GM12878 (cell line): ENCODE data around the gene RNF166. TPM values are rescaled to one million over a fixed set of nuclear protein-coding genes. Genes with fewer than 3 reads are reported as not detected.

Experiments used
- BCLAF1 ChIP-seq: fragments of 450-650 bp; IDR thresholded peaks from 2 replicates; pipeline ENCODE4 v1.6.1; 2017; ENCODE audit warnings: antibody characterized with exemption, mild to moderate bottlenecking, moderate library complexity
- CBX5 ChIP-seq: sonication (generic); IDR thresholded peaks from 2 replicates; pipeline ENCODE4 v1.6.1; 2016; ENCODE audit warnings: low read depth, moderate library complexity, mild to moderate bottlenecking, inconsistent platforms
- CEBPZ ChIP-seq: fragments of 150-350 bp; IDR thresholded peaks from 2 replicates; pipeline ENCODE4 v1.6.1; 2016; ENCODE audit warnings: low read depth, low read length
- CREB1 ChIP-seq: IDR thresholded peaks from 2 replicates; pipeline ENCODE4 v1.6.1; 2012; ENCODE audit warnings: low read depth, mild to moderate bottlenecking, inconsistent platforms
- CTCF ChIP-seq, 3 experiments: IDR thresholded peaks in 2 of 3; conservative IDR thresholded peaks in 1 of 3; 2 replicates each; pipeline ENCODE4 v1.5.1; 2011; ENCODE audit warnings: low read depth in 3 of 3, low read length in 3 of 3, mild to moderate bottlenecking in 3 of 3, control low read depth in 2 of 3, moderate library complexity in 2 of 3, inconsistent platforms in 1 of 3, mixed read lengths in 1 of 3; ENCODE audit not compliant: control insufficient read depth in 2 of 3, insufficient read depth in 1 of 3; ENCODE audit errors: extremely low read depth in 1 of 3
- E2F8 ChIP-seq: fragments of 450-650 bp; IDR thresholded peaks from 2 replicates; pipeline ENCODE4 v1.6.1; 2018; ENCODE audit warnings: mild to moderate bottlenecking, low read depth, moderate library complexity; ENCODE audit not compliant: partially characterized antibody
- GATAD2B ChIP-seq: fragments of 450-650 bp; conservative IDR thresholded peaks from 2 replicates; pipeline ENCODE4 v1.6.1; 2017; ENCODE audit warnings: low read depth, mild to moderate bottlenecking, moderate library complexity
- MAX ChIP-seq: IDR thresholded peaks from 2 replicates; pipeline ENCODE4 v1.6.1; 2012; ENCODE audit warnings: low read depth, low read length, improper control_type of control experiment
- RB1 ChIP-seq: fragments of 450-650 bp; formaldehyde crosslinking; IDR thresholded peaks from 2 replicates; pipeline ENCODE4 v1.6.1; 2017; ENCODE audit warnings: mild to moderate bottlenecking, borderline replicate concordance
- RCOR1 ChIP-seq: conservative IDR thresholded peaks from 2 replicates; pipeline ENCODE4 v1.6.1; 2012; ENCODE audit warnings: low read depth, low read length, improper control_type of control experiment
- RFX5 ChIP-seq: IDR thresholded peaks from 2 replicates; pipeline ENCODE4 v1.6.1; 2011; ENCODE audit warnings: low read depth, low read length, improper control_type of control experiment
- SREBF1 ChIP-seq: IDR thresholded peaks from 2 replicates; pipeline ENCODE4 v1.6.1; 2012; ENCODE audit warnings: mild to moderate bottlenecking, low read length
- TARDBP ChIP-seq: IDR thresholded peaks from 2 replicates; pipeline ENCODE4 v1.6.1; 2016; ENCODE audit warnings: borderline replicate concordance
- TCF3 ChIP-seq: IDR thresholded peaks from 2 replicates; pipeline ENCODE4 v1.6.1; 2012; ENCODE audit warnings: low read depth, mild to moderate bottlenecking, low read length, borderline replicate concordance; ENCODE audit not compliant: insufficient read depth
- ZNF217 ChIP-seq: fragments of 450-650 bp; IDR thresholded peaks from 2 replicates; pipeline ENCODE4 v1.6.1; 2017; ENCODE audit warnings: antibody characterized with exemption, mild to moderate bottlenecking
- polyA plus RNA-seq, 11 experiments: library from polyadenylated mRNA; depleted of rRNA in 4 of 11; unstranded in 6 of 11; stranded (reverse) in 5 of 11; fragments of >200 nt; fragmentation: Nextera tagmentation in 4 of 11; fragmentation: Illumina TruSeq in 1 of 11; extraction: Ambion mirVana in 4 of 11; extraction: Trizol in 1 of 11; gene quantifications; 1 replicate in 1 of 11; 2 replicates in 10 of 11; pipeline versions ENCODE4 v1.2.1 to v1.2.3, GENCODE V29; 2011 to 2016; ENCODE audit warnings: inconsistent platforms in 2 of 11, missing spikeins in 2 of 11, low read depth in 1 of 11
- total RNA-seq, 4 experiments: library from RNA; depleted of rRNA in 3 of 4; stranded (reverse); fragments of >200 nt in 3 of 4; fragmentation: Illumina TruSeq in 1 of 4; extraction: Trizol in 1 of 4; gene quantifications; 2 replicates each; pipeline versions ENCODE4 v1.2.1 to v1.2.3, GENCODE V29; 2013 to 2021

Gene RNF166
- total and polyA plus RNA-seq, 10 of the 15 experiments (the other 5 are each of a cell fraction or from before 2014, with no cell fraction given): 0.48 to 32.8 (median 12.1) TPM

GRCh38 chr16:88706229-88706964 is at the start of gene RNF166, which contains the start of gene CTU2 (continued):
- TF ChIP-seq BCLAF1 (no peak), SREBF1 (no peak; the same call in 1 of the 2 replicates), CBX5 (no peak), RFX5 (no peak), TCF3 (0 out of 2 replicates have a peak, but pooled peaks have one; percentile 27), TARDBP (peak; percentile 83; the same call in 1 of the 2 replicates), RB1 (peak; percentile 84; the same call in 1 of the 2 replicates), CTCF (IDR thresholded peaks at IDR 0.05 in 2 of 3, conservative IDR thresholded peaks at IDR 0.05 in 1 of 3; ENCODE audit: control insufficient read depth in 2 of 3, extremely low read depth in 1 of 3, insufficient read depth in 1 of 3, low read depth in 3 of 3, low read length in 3 of 3) (no peak), MAX (peak; percentile 97), ZNF217 (peak; percentile 66; the same call in 1 of the 2 replicates), CREB1 (peak; percentile 99), CEBPZ (no peak), GATAD2B (peak; percentile 83; the same call in 1 of the 2 replicates), E2F8 (no peak), RCOR1 (no peak)
